ENCODE measurements around the gene APOD.

APOD gene

DNA sequence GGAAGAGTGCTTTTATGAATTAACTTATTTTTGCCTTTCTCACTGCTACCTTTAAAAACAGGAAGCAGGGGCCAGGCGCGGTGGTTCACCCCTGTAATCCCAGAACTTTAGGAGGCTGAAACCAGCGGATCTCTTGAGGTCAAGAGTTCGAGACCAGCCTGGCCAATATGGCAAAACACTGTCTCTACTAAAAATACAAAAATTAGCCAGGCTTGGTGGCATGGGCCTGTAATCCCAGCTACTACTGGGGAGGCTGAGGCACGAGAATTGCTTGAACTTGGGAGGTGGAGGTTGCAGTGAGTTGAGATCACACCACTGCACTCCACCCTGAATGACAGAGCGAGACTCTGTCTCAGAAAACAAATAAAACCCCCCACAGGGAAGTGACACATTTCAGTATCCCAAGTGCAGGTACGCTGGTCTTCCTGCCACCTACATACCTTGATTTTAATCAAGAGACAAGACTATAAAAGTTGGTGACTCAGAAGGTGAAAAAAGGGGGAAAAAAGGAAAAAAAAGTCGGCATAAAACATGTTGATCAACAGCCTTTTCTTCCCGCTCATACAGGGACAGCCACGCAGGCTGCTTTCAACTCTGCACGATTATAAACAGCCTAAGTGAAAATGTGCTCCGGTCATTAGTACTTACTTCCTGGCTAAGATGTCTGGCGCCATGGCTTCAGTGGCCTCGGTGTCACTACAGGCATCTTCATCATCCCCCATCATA lies 59.4 kb downstream of the APOD start:
- no peak for DNase-seq (ENCODE audit: low read depth in 2 of 2)

DNA sequence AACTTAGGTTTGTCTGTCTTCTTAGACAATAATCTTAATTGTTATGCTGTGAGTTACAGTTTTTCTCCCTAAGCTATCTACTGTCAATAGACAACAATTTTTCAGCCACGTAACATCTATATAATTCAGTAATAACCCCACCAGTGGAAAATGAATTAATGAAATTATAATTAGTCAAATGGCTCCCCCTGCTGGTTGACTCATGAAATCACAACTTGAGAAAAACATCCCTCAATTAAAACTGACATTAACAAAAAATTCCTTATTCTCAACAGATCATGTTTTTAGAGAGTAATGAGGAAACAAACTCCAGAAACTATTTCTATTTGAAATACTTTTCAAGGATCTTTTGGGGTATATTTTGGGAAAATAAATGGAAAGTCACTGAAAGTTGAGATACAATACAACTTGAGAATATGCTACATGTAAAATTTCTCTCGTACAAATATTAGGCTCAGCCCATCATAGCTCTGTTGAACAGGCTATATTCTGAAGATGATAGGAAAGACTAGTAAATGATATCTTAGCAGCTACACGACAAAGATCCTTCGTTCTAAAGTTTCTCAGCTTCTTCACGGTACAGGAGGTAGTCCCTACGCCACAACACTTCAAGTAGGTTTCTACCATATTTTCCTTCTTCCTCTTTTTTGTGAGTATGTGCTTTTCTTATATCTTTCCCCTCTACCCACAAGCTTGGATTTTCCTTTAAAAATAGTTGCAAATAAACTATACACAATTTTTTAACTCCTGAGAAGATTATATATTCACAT lies 61.3 kb downstream of the APOD start:
- no peak for DNase-seq (ENCODE audit: low read depth in 2 of 2)

All from activated CD8-positive, alpha-beta memory T cell treated with anti-CD3 and anti-CD28 coated beads for 4 hours (primary cell).